SJSA1 (cell line): ENCODE measurements around the gene MED22. TPM values are rescaled to one million over a fixed set of nuclear protein-coding genes. Genes with fewer than 3 reads are reported as not detected.
A peak's percentile ranks its signal among the peaks of the same experiment; 100 is the strongest.

Experiments
- DNase-seq, 2 experiments: peaks; one replicate each; pipeline ENCODE4 v3.0.0-alpha.2; 2015 to 2020; ENCODE audit warnings: low spot score in 2 of 2, low read depth in 1 of 2
- H3K27ac ChIP-seq: fragments of 250-450 bp; sonication (Bioruptor Pico); 2 replicates; pipeline ENCODE4 v1.5.1; 2020; ENCODE audit warnings: mild to moderate bottlenecking, moderate library complexity
- H3K27me3 ChIP-seq: fragments of 250-450 bp; sonication (Bioruptor Pico); replicated peaks from 2 replicates; pipeline ENCODE4 v1.5.1; 2020; ENCODE audit warnings: mild to moderate bottlenecking, moderate library complexity
- H3K36me3 ChIP-seq: fragments of 250-450 bp; sonication (Bioruptor Pico); 2 replicates; pipeline ENCODE4 v1.5.1; 2020; ENCODE audit warnings: mild to moderate bottlenecking
- H3K4me1 ChIP-seq: fragments of 250-450 bp; sonication (Bioruptor Pico); replicated peaks from 2 replicates; pipeline ENCODE4 v1.6.1; 2021; ENCODE audit warnings: mild to moderate bottlenecking
- H3K4me3 ChIP-seq: fragments of 250-450 bp; sonication (Bioruptor Pico); 2 replicates; pipeline ENCODE4 v1.5.1; 2020; ENCODE audit warnings: mild to moderate bottlenecking
- H3K9me3 ChIP-seq: fragments of 250-450 bp; sonication (Bioruptor Pico); replicated peaks from 2 replicates; pipeline ENCODE4 v1.5.1; 2020; ENCODE audit warnings: mild to moderate bottlenecking
- total RNA-seq: library from RNA; depleted of rRNA; stranded (reverse); fragments of >200 nt; shearing (Covaris generic); gene quantifications from 2 replicates; pipeline ENCODE4 v1.2.3, GENCODE V29; 2014

Gene MED22
- total RNA-seq, 1 experiment from 2014 or later: 20.4 TPM

- Histone ChIP-seq H3K36me3 (peaks cover 72% of the 10 kb centered on the region), H3K4me1 (peaks cover 13% of the 10 kb centered on the region), H3K27ac (no peak within 1 kb of the TSS), H3K9me3 (no peaks in the 10 kb centered on the region), H3K27me3 (no peaks in the 10 kb centered on the region), H3K4me3 (peak within 1 kb of the TSS; percentile 64)
- peak; percentile 22 to 84 for DNase-seq
These were observed 8.6 kb upstream of the MED22 start, which contains the start of the genes SURF1 and SURF2 for GRCh38 chr9:133356391-133357091. Gene SURF1 (minus strand): TSS chr9:133356487. CDS start chr9:133356453, 34 bp downstream. Gene SURF2 (plus strand): TSS chr9:133356550. CDS start chr9:133356593, 43 bp downstream.

- no peaks in the 10 kb centered on the region for H3K27me3 ChIP-seq
- H3K9me3 ChIP-seq: no peaks in the 10 kb centered on the region
- H3K27ac ChIP-seq: no peak overlapping the region
- peaks cover 13% of the 10 kb centered on the region for H3K4me1 ChIP-seq
- peak overlapping the region; percentile 64 for H3K4me3 ChIP-seq
- H3K36me3 ChIP-seq: peaks cover 72% of the 10 kb centered on the region
- DNase-seq: no peak
These were observed 8.0 kb upstream of the MED22 start for GRCh38 chr9:133355881-133356357.

- DNase-seq: no peak
- no peak overlapping the region; the same call in 1 of the 2 replicates for H3K4me3 ChIP-seq
- no peak overlapping the region for H3K27ac ChIP-seq
- peaks cover 72% of the 10 kb centered on the region for H3K36me3 ChIP-seq
- no peaks in the 10 kb centered on the region for H3K27me3 ChIP-seq
- H3K9me3 ChIP-seq: no peaks in the 10 kb centered on the region
- peaks cover 15% of the 10 kb centered on the region for H3K4me1 ChIP-seq
These were observed 6.8 kb upstream of the MED22 start for GRCh38 chr9:133354766-133355165.

GRCh38 chr9:133353548-133353947 is 5.6 kb upstream of the MED22 start:
- peaks cover 26% of the 10 kb centered on the region for H3K4me1 ChIP-seq
- H3K27ac ChIP-seq: no peak overlapping the region
- H3K36me3 ChIP-seq: peaks cover 72% of the 10 kb centered on the region
- H3K9me3 ChIP-seq: no peaks in the 10 kb centered on the region
- H3K27me3 ChIP-seq: no peaks in the 10 kb centered on the region
- no peak for DNase-seq
- H3K4me3 ChIP-seq: no peak overlapping the region

GRCh38 chr9:133352635-133353340 is 4.9 kb upstream of the MED22 start:
- DNase-seq: no peak

GRCh38 chr9:133351908-133352634 is 4.1 kb upstream of the MED22 start:
- peaks cover 25% of the 10 kb centered on the region for H3K4me1 ChIP-seq
- H3K27ac ChIP-seq: no peak overlapping the region
- no peaks in the 10 kb centered on the region for H3K27me3 ChIP-seq
- DNase-seq: peak in 1 of 2 experiments; percentile 57
- no peaks in the 10 kb centered on the region for H3K9me3 ChIP-seq
- H3K36me3 ChIP-seq: peaks cover 69% of the 10 kb centered on the region
- H3K4me3 ChIP-seq: no peak overlapping the region

More at GRCh38 chr9:133352635-133353340, 4.9 kb upstream of the MED22 start:
- Histone ChIP-seq H3K4me3 (no peak overlapping the region), H3K4me1 (peaks cover 26% of the 10 kb centered on the region), H3K27ac (no peak overlapping the region), H3K36me3 (peaks cover 74% of the 10 kb centered on the region), H3K9me3 (no peaks in the 10 kb centered on the region), H3K27me3 (no peaks in the 10 kb centered on the region)

- Histone ChIP-seq H3K9me3 (no peaks in the 10 kb centered on the region), H3K4me1 (peaks cover 26% of the 10 kb centered on the region), H3K4me3 (no peak overlapping the region), H3K36me3 (peaks cover 72% of the 10 kb centered on the region), H3K27me3 (no peaks in the 10 kb centered on the region), H3K27ac (no peak overlapping the region)
- DNase-seq: no peak
These were observed 3.6 kb upstream of the MED22 start for GRCh38 chr9:133351526-133351907.

GRCh38 chr9:133349965-133350616 is 2.2 kb upstream of the MED22 start:
- peaks cover 25% of the 10 kb centered on the region for H3K4me1 ChIP-seq
- H3K4me3 ChIP-seq: no peak overlapping the region
- H3K27me3 ChIP-seq: no peaks in the 10 kb centered on the region
- H3K27ac ChIP-seq: no peak overlapping the region
- no peaks in the 10 kb centered on the region for H3K9me3 ChIP-seq
- peaks cover 86% of the 10 kb centered on the region for H3K36me3 ChIP-seq
- DNase-seq: no peak

GRCh38 chr9:133348718-133349573 is 1.0 kb upstream of the MED22 start:
- Histone ChIP-seq H3K9me3 (no peaks in the 10 kb centered on the region), H3K4me3 (peak overlapping the region; percentile 93), H3K27me3 (no peaks in the 10 kb centered on the region), H3K27ac (peak overlapping the region; percentile 92), H3K36me3 (peaks cover 89% of the 10 kb centered on the region), H3K4me1 (peaks cover 23% of the 10 kb centered on the region)
- DNase-seq: no peak

GRCh38 chr9:133347515-133347984 is 381 bp downstream of the MED22 start:
- H3K36me3 ChIP-seq: peaks cover 87% of the 10 kb centered on the region
- no peaks in the 10 kb centered on the region for H3K9me3 ChIP-seq
- DNase-seq: peak in 1 of 2 experiments; percentile 48
- H3K4me3 ChIP-seq: peak overlapping the region; percentile 93
- peak overlapping the region; percentile 92 for H3K27ac ChIP-seq
- peaks cover 23% of the 10 kb centered on the region for H3K4me1 ChIP-seq
- no peaks in the 10 kb centered on the region for H3K27me3 ChIP-seq

GRCh38 chr9:133346021-133346785 is 1.7 kb downstream of the MED22 start:
- DNase-seq: no peak
- H3K36me3 ChIP-seq: peaks cover 87% of the 10 kb centered on the region
- H3K4me3 ChIP-seq: peak overlapping the region; percentile 93
- no peak overlapping the region for H3K27ac ChIP-seq
- H3K9me3 ChIP-seq: no peaks in the 10 kb centered on the region
- H3K4me1 ChIP-seq: peaks cover 23% of the 10 kb centered on the region
- H3K27me3 ChIP-seq: no peaks in the 10 kb centered on the region

GRCh38 chr9:133345596-133345995 is 2.3 kb downstream of the MED22 start:
- peaks cover 87% of the 10 kb centered on the region for H3K36me3 ChIP-seq
- no peaks in the 10 kb centered on the region for H3K9me3 ChIP-seq
- DNase-seq: no peak
- no peak overlapping the region for H3K4me3 ChIP-seq
- no peaks in the 10 kb centered on the region for H3K27me3 ChIP-seq
- H3K27ac ChIP-seq: no peak overlapping the region
- H3K4me1 ChIP-seq: peaks cover 23% of the 10 kb centered on the region
